OCI-LY7 (cell line): ENCODE results near the gene OXTR.

Experiments
- EZH2phosphoT487 ChIP-seq: fragments of 200-600 bp; sonication (generic); IDR thresholded peaks from 2 replicates; pipeline ENCODE4 v1.6.1; 2018; ENCODE audit warnings: low read depth, borderline replicate concordance, mild to moderate bottlenecking, mixed run types, antibody characterized with exemption, low read length, moderate library complexity, mixed read lengths
- TF ChIP-seq, protein P1 (sequence below): fragments of 200-600 bp; sonication (generic); conservative IDR thresholded peaks from 2 replicates; pipeline ENCODE4 v1.5.1; 2014; ENCODE audit warnings: mild to moderate bottlenecking, antibody characterized with exemption, low read length, moderate library complexity, mixed read lengths

DNA sequence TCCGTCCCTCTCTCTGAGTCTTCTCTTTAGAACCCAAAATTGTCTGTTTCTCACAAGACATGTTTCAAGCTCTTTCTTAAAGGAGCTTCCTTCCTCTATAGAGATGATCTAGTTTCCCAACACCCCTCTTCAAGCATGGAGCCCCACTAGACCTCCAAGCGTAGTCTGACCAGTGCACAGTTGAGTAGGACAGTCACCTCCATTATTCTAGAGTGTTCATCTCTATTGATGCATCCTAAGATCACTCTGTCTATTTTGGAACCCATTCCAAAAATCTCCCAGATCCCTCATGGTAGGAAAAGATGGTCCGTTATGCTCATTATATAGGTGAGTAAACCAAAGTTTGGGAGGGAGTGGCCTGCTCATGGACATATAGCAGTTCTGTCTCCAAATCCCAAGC is 39.9 kb downstream of the OXTR start:
- TF ChIP-seq, protein P1, sequence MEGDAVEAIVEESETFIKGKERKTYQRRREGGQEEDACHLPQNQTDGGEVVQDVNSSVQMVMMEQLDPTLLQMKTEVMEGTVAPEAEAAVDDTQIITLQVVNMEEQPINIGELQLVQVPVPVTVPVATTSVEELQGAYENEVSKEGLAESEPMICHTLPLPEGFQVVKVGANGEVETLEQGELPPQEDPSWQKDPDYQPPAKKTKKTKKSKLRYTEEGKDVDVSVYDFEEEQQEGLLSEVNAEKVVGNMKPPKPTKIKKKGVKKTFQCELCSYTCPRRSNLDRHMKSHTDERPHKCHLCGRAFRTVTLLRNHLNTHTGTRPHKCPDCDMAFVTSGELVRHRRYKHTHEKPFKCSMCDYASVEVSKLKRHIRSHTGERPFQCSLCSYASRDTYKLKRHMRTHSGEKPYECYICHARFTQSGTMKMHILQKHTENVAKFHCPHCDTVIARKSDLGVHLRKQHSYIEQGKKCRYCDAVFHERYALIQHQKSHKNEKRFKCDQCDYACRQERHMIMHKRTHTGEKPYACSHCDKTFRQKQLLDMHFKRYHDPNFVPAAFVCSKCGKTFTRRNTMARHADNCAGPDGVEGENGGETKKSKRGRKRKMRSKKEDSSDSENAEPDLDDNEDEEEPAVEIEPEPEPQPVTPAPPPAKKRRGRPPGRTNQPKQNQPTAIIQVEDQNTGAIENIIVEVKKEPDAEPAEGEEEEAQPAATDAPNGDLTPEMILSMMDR: no peak
- no peak for TF ChIP-seq EZH2phosphoT487
